CD4-positive, alpha-beta T cell (primary cell): ENCODE data around the gene RXFP4. TPM values are rescaled to one million over a fixed set of nuclear protein-coding genes. Genes with fewer than 3 reads are reported as not detected.

Experiments
- ATAC-seq: fragments of 200-7000 bp; cut with Tn5 transposase; one replicate; pipeline ENCODE4 v1.10.0; 2022; ENCODE audit warnings: mild to moderate bottlenecking; ENCODE audit not compliant: poor library complexity
- CTCF ChIA-PET: fragments of 350-600 bp; sonication (Branson Sonifier 250); formaldehyde crosslinking; loops from one replicate; lab custom pipeline; 2021; ENCODE audit warnings: antibody characterized with exemption, inconsistent platforms; lab: Charles Lee
- POLR2A ChIA-PET: fragments of 350-600 bp; sonication (Branson Sonifier 250); formaldehyde crosslinking; loops from one replicate; lab custom pipeline; 2021; ENCODE audit warnings: antibody characterized with exemption, inconsistent platforms; lab: Charles Lee
- DNase-seq, 14 experiments: peaks; one replicate each; pipeline ENCODE4 v3.0.0-alpha.2; 2013 to 2020; ENCODE audit warnings: mixed read lengths in 2 of 14
- H3K27ac ChIP-seq, 2 donors: one replicate each; pipeline versions ENCODE4 v1.5.1 to v1.7.0; 2013; ENCODE audit warnings: low read length in 2 of 2, low read depth in 1 of 2, mild to moderate bottlenecking in 1 of 2
- H3K27me3 ChIP-seq, 2 experiments: 1 replicate in 1 of 2; 2 replicates in 1 of 2; pipeline versions ENCODE4 v1.6.1 to v1.7.0; 2013; ENCODE audit warnings: low read length in 2 of 2, control low read depth in 1 of 2, mild to moderate bottlenecking in 1 of 2, moderate library complexity in 1 of 2; ENCODE audit not compliant: insufficient read depth in 2 of 2, control insufficient read depth in 1 of 2
- H3K36me3 ChIP-seq: one replicate; pipeline ENCODE4 v1.6.1; 2013; ENCODE audit warnings: low read length, control low read depth; ENCODE audit not compliant: insufficient read depth
- H3K4me1 ChIP-seq: one replicate; pipeline ENCODE4 v1.6.1; 2013; ENCODE audit warnings: low read length, control low read depth; ENCODE audit not compliant: insufficient read depth
- H3K4me3 ChIP-seq: one replicate; pipeline ENCODE4 v1.5.1; 2013; ENCODE audit warnings: mild to moderate bottlenecking, low read length, moderate library complexity
- H3K9me3 ChIP-seq, 2 experiments: 1 replicate in 1 of 2; 2 replicates in 1 of 2; pipeline versions ENCODE4 v1.6.1 to v1.7.0; 2013; ENCODE audit warnings: low read length in 2 of 2, mild to moderate bottlenecking in 2 of 2, control low read depth in 1 of 2, moderate library complexity in 1 of 2; ENCODE audit not compliant: control insufficient read depth in 1 of 2, insufficient read depth in 1 of 2
- H3K27ac Mint-ChIP-seq: one replicate; pipeline ENCODE4 v1.8.0; 2020; ENCODE audit warnings: mixed read lengths
- H3K27me3 Mint-ChIP-seq: one replicate; pipeline ENCODE4 v1.8.0; 2021; ENCODE audit warnings: mixed read lengths
- H3K36me3 Mint-ChIP-seq: one replicate; pipeline ENCODE4 v1.8.0; 2021; ENCODE audit warnings: low read depth, mixed read lengths
- H3K4me1 Mint-ChIP-seq: one replicate; pipeline ENCODE4 v1.8.0; 2021; ENCODE audit warnings: low read depth, mixed read lengths
- H3K4me3 Mint-ChIP-seq: one replicate; pipeline ENCODE4 v1.8.0; 2020; ENCODE audit warnings: mild to moderate bottlenecking, mixed read lengths
- H3K9me3 Mint-ChIP-seq: one replicate; pipeline ENCODE4 v1.8.0; 2020; ENCODE audit warnings: mixed read lengths
- intact Hi-C, 2 experiments: fragments of 100-400 bp; cut with DNase I in 1 of 2; cut with micrococcal nuclease in 1 of 2; formaldehyde crosslinking; loops; one replicate each; pipeline versions ENCODE4 v1.15.1 to v1.9.0; 2023 to 2025; cut with DNase I, micrococcal nuclease
- total RNA-seq, 174 experiments: library from RNA in 2 of 174; stranded (reverse) in 2 of 174; gene quantifications; one replicate each; pipeline ENCODE4 v1.2.3 and lab custom pipeline; 2021 to 2026
- TF ChIP-seq, protein P1 (sequence below): fragments of 200-600 bp; IDR thresholded peaks from one replicate; pipeline ENCODE4 v1.8.0; 2022; ENCODE audit warnings: antibody characterized with exemption, mild to moderate bottlenecking

Gene RXFP4
- total RNA-seq, 2 experiments from 2014 or later, result not detected

DNA sequence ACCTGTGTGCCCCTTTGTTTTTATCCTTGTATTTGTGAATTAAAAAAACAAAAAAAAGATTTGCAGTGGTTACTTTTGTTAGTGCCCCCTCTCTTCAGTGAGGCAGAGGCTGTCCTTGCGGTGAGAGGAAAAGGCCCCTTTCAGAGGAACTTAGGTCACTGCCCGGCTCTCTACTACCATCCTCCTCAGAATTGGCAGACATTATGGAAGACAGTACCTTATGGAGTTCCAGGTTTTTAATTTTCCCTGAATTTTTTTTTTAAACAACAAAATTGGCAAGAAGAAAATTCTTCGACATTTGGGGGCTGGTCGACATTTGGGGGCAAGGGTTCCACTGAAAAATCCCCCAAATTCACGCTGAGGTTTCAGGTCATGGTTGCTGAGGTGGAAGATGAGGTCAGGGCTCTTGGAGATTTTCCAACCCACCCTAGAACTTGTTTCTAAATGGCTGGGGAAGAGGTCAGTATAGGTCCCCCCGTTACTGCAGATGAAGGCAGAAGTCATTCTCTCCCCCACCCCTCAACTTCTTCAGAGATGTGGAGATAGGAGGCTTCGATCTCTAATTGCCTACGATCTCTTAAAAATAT, 5.3 kb downstream of the RXFP4 start:
- no peak for ATAC-seq
- no peak overlapping the region for H3K4me3 ChIP-seq
- no peaks in the 10 kb centered on the region for H3K9me3 ChIP-seq
- intact Hi-C loops, result loop anchor here in 1 of 2 experiments (1.0 kb wide), 1 partner anchor 12 kb away; the partner anchor contains the start of gene KHDC4
- no peaks in the 10 kb centered on the region for H3K27me3 Mint-ChIP-seq
- TF ChIP-seq, protein P1, sequence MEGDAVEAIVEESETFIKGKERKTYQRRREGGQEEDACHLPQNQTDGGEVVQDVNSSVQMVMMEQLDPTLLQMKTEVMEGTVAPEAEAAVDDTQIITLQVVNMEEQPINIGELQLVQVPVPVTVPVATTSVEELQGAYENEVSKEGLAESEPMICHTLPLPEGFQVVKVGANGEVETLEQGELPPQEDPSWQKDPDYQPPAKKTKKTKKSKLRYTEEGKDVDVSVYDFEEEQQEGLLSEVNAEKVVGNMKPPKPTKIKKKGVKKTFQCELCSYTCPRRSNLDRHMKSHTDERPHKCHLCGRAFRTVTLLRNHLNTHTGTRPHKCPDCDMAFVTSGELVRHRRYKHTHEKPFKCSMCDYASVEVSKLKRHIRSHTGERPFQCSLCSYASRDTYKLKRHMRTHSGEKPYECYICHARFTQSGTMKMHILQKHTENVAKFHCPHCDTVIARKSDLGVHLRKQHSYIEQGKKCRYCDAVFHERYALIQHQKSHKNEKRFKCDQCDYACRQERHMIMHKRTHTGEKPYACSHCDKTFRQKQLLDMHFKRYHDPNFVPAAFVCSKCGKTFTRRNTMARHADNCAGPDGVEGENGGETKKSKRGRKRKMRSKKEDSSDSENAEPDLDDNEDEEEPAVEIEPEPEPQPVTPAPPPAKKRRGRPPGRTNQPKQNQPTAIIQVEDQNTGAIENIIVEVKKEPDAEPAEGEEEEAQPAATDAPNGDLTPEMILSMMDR, result no peak
- peak overlapping the region; percentile 91 for H3K27ac Mint-ChIP-seq
- peaks cover 32% of the 10 kb centered on the region for H3K4me1 Mint-ChIP-seq
- no peaks in the 10 kb centered on the region for H3K9me3 Mint-ChIP-seq
- no peaks in the 10 kb centered on the region for H3K27me3 ChIP-seq
- H3K4me3 Mint-ChIP-seq, result no peak overlapping the region
- ChIA-PET POLR2A (interaction anchor here (0.7 to 5.1 kb wide), 10 partner anchors 8 to 90 kb away, joined by 3 to 65 read pairs (median 4); partner anchors contain the start of genes ARHGEF2, GON4L and KHDC4), CTCF (interaction anchor here (1.0 to 1.2 kb wide), 3 partner anchors 12 to 43 kb away, joined by 4 to 6 read pairs (median 5); partner anchors contain the start of gene KHDC4)
- DNase-seq, result no peak
- H3K36me3 ChIP-seq, result peaks cover 48% of the 10 kb centered on the region
- H3K4me1 ChIP-seq, result peaks cover 47% of the 10 kb centered on the region
- peaks cover 50% of the 10 kb centered on the region for H3K36me3 Mint-ChIP-seq
- peak overlapping the region; percentile 56 to 67 for H3K27ac ChIP-seq

DNA sequence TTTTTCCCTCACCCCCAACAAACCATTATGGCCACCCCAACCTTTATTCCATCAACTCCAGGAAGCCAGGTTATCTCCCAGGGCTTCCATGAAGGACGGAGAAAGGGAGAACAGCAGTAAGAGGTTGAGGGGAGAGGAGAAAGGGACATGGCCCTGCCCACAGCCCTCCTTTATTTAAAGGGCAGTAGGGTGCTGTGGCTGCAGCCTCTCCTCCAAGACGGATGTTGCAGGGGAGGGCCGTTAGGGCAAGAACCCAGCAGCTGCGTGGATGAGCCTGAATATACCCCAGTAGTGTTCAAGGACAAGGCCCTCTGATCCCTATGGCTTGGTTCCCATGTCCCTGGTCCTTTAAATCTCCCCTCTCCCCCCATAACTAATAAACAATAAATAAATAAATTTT, 5.9 kb downstream of the RXFP4 start:
- Mint-ChIP-seq H3K4me1 (peaks cover 31% of the 10 kb centered on the region), H3K9me3 (no peaks in the 10 kb centered on the region), H3K4me3 (no peak overlapping the region), H3K36me3 (peaks cover 56% of the 10 kb centered on the region), H3K27ac (peak overlapping the region; percentile 91), H3K27me3 (no peaks in the 10 kb centered on the region)
- DNase-seq, result no peak
- peak overlapping the region; percentile 56 to 67 for H3K27ac ChIP-seq
- no peak overlapping the region for H3K4me3 ChIP-seq
- no peaks in the 10 kb centered on the region for H3K27me3 ChIP-seq
- no peak for ATAC-seq
- H3K9me3 ChIP-seq, result no peaks in the 10 kb centered on the region
- ChIA-PET CTCF (no interaction called here), POLR2A (interaction anchor here (2.5 kb wide), 1 partner anchor 29 kb away, joined by 8 read pairs; no protein-coding TSS in a partner anchor)
- peaks cover 53% of the 10 kb centered on the region for H3K36me3 ChIP-seq
- intact Hi-C loops, result no loop called here
- TF ChIP-seq, protein P1, result no peak
- H3K4me1 ChIP-seq, result peaks cover 43% of the 10 kb centered on the region

DNA sequence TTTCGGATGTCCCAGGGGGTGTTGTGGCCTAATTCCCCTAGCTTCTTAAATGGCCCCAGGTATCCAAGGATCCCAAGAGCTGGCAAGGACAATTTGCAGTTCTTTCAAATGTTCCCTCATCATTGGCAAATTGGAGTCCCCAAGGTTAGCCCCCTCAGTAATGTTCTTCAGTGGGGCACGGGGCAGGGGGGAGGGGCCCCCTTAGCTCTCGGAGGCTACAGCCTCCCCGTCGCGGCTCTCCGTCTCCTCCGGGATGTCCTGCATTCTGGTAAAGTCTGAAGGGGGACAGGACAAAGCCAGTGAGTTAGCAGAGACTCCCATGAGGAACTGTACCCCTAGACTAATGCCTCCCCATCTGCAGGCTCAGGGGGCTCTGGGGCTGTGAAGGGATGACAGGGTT, 6.3 kb downstream of the RXFP4 start:
- Histone ChIP-seq H3K27ac (no peak overlapping the region), H3K4me1 (peaks cover 39% of the 10 kb centered on the region), H3K36me3 (peaks cover 58% of the 10 kb centered on the region), H3K27me3 (no peaks in the 10 kb centered on the region), H3K4me3 (no peak overlapping the region), H3K9me3 (no peaks in the 10 kb centered on the region)
- ChIA-PET CTCF (no interaction called here), POLR2A (interaction anchor here (2.5 kb wide), 1 partner anchor 29 kb away, joined by 8 read pairs; no protein-coding TSS in a partner anchor)
- Mint-ChIP-seq H3K4me3 (no peak overlapping the region), H3K27me3 (no peaks in the 10 kb centered on the region), H3K9me3 (no peaks in the 10 kb centered on the region), H3K4me1 (peaks cover 31% of the 10 kb centered on the region), H3K36me3 (peaks cover 60% of the 10 kb centered on the region), H3K27ac (peak overlapping the region; percentile 91)
- no peak for DNase-seq
- TF ChIP-seq, protein P1, result no peak
- intact Hi-C loops, result no loop called here
- ATAC-seq, result no peak
